Measurements from ENCODE around the gene RBP2. TPM values are rescaled to one million over a fixed set of nuclear protein-coding genes. Genes with fewer than 3 reads are reported as not detected.

RBP2 gene
- total and polyA plus RNA-seq, 2 of the 8 experiments (the other 6 are each of a cell fraction or from before 2014, with no cell fraction given), result not detected

DNA sequence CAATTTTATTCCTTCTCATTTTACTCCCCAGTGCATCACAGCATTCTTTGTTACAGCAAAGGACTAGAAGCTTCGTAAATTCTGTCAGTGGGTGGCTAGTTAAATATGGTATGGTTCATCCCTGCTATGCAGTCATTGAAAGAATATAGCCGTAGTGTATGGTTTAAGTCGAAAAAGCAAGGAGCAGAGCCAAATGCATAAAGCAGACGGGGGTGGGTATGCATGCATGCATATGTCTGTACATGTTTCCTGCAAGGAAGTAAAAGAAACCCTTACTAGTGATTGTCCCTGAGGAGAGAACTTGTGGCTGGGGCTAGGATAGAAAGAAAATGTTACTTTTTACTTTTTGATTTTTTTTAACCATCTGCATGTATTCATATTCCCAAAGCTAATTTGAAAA is 19.9 kb downstream of the RBP2 start:
- H2BK20ac ChIP-seq (ENCODE audit: low read length), result no peak overlapping the region
- H4K5ac ChIP-seq (ENCODE audit: insufficient read length, low read depth, low read length), result no peak overlapping the region
- H3K4ac ChIP-seq (replicated peaks; ENCODE audit: insufficient read length, low read depth, low read length), result no peak overlapping the region
- H3K14ac ChIP-seq (ENCODE audit: insufficient read length), result no peak overlapping the region
- no peak overlapping the region for H2BK12ac ChIP-seq (ENCODE audit: low read depth, low read length)
- peaks cover 16 to 22% (median 20%) of the 10 kb centered on the region in 4 experiments for H3K4me1 ChIP-seq (replicated peaks in 1 of 4; ENCODE audit: control insufficient read depth in 3 of 4, insufficient read depth in 4 of 4, low read length in 3 of 4)
- 84% methylated on average over 4 of the region's 4 CpGs; no CpG with 5 or more reads in 1 of the 2 experiments for WGBS, 2 experiments (ENCODE audit: extremely low coverage in 1 of 2, insufficient coverage in 1 of 2, insufficient read length in 1 of 2, insufficient replicate concordance in 2 of 2, low coverage in 1 of 2, low lambda C conversion rate in 2 of 2, missing lambda C conversion rate in 1 of 2)
- H3K9me3 ChIP-seq (ENCODE audit: insufficient read depth in 2 of 2, low read depth in 1 of 2, low read length in 1 of 2), result no peaks in the 10 kb centered on the region
- no peak for DNase-seq (ENCODE audit: low read depth in 1 of 2, low spot score in 2 of 2)
- H3K79me2 ChIP-seq (ENCODE audit: control insufficient read depth in 1 of 2, insufficient read depth in 2 of 2, low read length in 2 of 2), result no peaks in the 10 kb centered on the region
- no peaks in the 10 kb centered on the region for H3K27me3 ChIP-seq (replicated peaks in 1 of 4; ENCODE audit: control insufficient read depth in 3 of 4, extremely low read depth in 1 of 4, insufficient read depth in 3 of 4, low read length in 3 of 4)
- H3K79me1 ChIP-seq (ENCODE audit: low read depth, low read length), result no peaks in the 10 kb centered on the region
- H2BK15ac ChIP-seq (ENCODE audit: low read length), result no peak overlapping the region
- no peak overlapping the region for H3K9ac ChIP-seq (replicated peaks in 1 of 4; ENCODE audit: extremely low read depth in 1 of 4, low read depth in 3 of 4, low read length in 3 of 4)
- no peak overlapping the region for H3K27ac ChIP-seq (ENCODE audit: low read depth, low read length)
- no peaks in the 10 kb centered on the region for H3K36me3 ChIP-seq (ENCODE audit: control insufficient read depth in 2 of 4, insufficient read depth in 4 of 4, low read length in 3 of 4)
- POLR2A ChIA-PET (ENCODE audit: partially characterized antibody), result no interaction called here
- H2BK120ac ChIP-seq (replicated peaks; ENCODE audit: low read depth, low read length), result no peak overlapping the region
- H3K4me3 ChIP-seq (ENCODE audit: extremely low read depth in 1 of 4, insufficient read depth in 2 of 4, low read depth in 3 of 4, low read length in 4 of 4), result no peak overlapping the region
- no peak overlapping the region for H2AK5ac ChIP-seq (ENCODE audit: low read depth, low read length)
- no peak overlapping the region for H2BK5ac ChIP-seq (ENCODE audit: low read depth, low read length)
- no peak overlapping the region for H3K18ac ChIP-seq (ENCODE audit: extremely low read depth, low read length)
- CTCF ChIA-PET (ENCODE audit: partially characterized antibody), result interaction anchor here (0.6 to 8.9 kb wide), 14 partner anchors 10 to 467 kb away, joined by 3 to 61 read pairs (median 9); no protein-coding TSS in a partner anchor
- no peak overlapping the region for H4K91ac ChIP-seq (replicated peaks; ENCODE audit: insufficient read length, low read length)
- no peak overlapping the region for H3K4me2 ChIP-seq (ENCODE audit: insufficient read depth in 1 of 2, low read depth in 2 of 2, low read length in 2 of 2)
- no peak overlapping the region for H2AFZ ChIP-seq (ENCODE audit: low read length)
- no peak overlapping the region for H3K56ac ChIP-seq (replicated peaks; ENCODE audit: insufficient read length, low read depth, low read length)
- H4K20me1 ChIP-seq (replicated peaks in 1 of 2; ENCODE audit: control insufficient read depth in 1 of 2, insufficient read depth in 2 of 2, low read length in 2 of 2), result no peaks in the 10 kb centered on the region
- no peak overlapping the region for H4K8ac ChIP-seq (ENCODE audit: extremely low read depth, insufficient read depth, low read length)
- no peak overlapping the region for H3K23ac ChIP-seq (ENCODE audit: insufficient read length)
- FAIRE-seq, result no peak
- no peaks in the 10 kb centered on the region for H3K23me2 ChIP-seq (ENCODE audit: low read depth, low read length)
- no peak for TF ChIP-seq CBX8 (IDR thresholded peaks at IDR 0.05; ENCODE audit: borderline replicate concordance, low read depth, low read length)
- no peak for TF ChIP-seq ATF2 (IDR thresholded peaks at IDR 0.05; ENCODE audit: low read length)
- no peak for TF ChIP-seq NANOG (IDR thresholded peaks at IDR 0.05; ENCODE audit: insufficient read depth, low read depth, low read length, poor library complexity, severe bottlenecking)
- TF ChIP-seq CTBP2 (IDR thresholded peaks at IDR 0.05; ENCODE audit: borderline replicate concordance, insufficient read depth, insufficient read length, low read length), result no peak
- no peak for TF ChIP-seq TAF1 (IDR thresholded peaks at IDR 0.05; ENCODE audit: low read depth, low read length)
- no peak for TF ChIP-seq GABPA (IDR thresholded peaks at IDR 0.05; ENCODE audit: borderline replicate concordance, insufficient read depth, low read length)
